Cerebellar cortex (tissue), 1 donor: Measurements from ENCODE around the gene PLAAT4.
"Not testable (repeated sequence)": the region's sequence is repeated elsewhere in the genome, so short reads cannot be mapped to it uniquely, and the experiment has no call there.

Source experiments
- DNase-seq: peaks from one replicate; pipeline ENCODE4 v3.0.0-alpha.2; 2015; ENCODE audit warnings: low spot score

Gene PLAAT4

DNA sequence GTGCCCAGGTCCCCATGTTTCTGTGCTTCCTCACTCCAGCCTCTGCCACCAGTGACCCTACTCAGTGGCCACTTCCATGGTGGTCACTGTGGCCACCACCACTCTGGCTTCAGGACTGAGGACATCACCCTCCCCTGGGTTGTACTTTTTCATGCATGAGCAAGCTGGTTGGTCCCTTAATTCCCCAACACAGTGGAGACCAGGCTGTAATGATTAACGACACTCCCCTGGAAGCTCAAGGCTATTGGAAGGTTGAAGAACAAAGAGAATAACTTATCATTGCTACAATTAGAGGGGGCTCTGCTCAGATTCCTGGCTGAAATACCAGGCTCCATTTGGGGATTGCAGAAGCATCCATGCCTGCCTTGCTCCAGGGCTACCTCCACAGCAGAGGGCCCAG lies 10.5 kb downstream of the PLAAT4 start:
- no peak for DNase-seq

DNA sequence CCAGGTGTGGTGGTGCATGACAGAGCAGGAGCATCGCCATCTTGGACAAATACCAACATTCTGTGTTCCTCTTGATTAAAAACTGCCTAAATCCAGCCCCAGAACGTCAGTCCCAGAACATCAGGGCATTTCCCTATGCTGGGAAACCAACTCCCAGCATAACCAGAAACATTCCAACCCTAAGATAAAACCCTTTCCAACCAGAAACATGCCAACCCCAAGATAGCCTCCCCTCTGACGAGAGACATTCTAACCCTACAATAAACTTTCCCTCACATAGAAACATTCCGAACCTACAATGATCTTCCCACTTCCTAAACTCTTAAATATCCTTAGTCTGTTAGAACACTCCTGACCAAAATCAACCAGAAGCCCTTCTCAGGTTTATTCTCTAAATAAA lies 11.6 kb downstream of the PLAAT4 start:
- DNase-seq = no peak

DNA sequence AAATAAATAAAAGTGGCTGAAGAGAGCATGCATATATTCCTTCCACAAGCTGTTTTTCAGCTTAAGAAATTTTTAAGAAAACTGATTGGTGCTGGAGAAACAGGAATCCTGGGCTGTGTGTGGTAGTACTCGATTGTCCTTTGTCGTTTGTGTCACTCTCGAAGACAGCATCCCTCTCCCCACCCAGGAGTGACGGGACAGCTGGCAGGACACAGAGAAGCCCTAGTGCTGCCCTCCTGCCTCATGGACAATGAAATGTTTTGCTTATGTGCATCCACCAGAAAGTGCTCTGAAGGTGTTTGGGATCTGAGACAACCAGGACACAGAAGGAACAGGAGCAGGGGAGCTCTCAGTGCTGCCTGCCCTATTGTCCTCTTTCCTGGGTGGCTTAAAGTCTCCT lies 12.8 kb downstream of the PLAAT4 start:
- no peak for DNase-seq

- not testable (repeated sequence) for DNase-seq
Observed at GRCh38 chr11:63550156-63550700, 13.6 kb downstream of the PLAAT4 start.

DNA sequence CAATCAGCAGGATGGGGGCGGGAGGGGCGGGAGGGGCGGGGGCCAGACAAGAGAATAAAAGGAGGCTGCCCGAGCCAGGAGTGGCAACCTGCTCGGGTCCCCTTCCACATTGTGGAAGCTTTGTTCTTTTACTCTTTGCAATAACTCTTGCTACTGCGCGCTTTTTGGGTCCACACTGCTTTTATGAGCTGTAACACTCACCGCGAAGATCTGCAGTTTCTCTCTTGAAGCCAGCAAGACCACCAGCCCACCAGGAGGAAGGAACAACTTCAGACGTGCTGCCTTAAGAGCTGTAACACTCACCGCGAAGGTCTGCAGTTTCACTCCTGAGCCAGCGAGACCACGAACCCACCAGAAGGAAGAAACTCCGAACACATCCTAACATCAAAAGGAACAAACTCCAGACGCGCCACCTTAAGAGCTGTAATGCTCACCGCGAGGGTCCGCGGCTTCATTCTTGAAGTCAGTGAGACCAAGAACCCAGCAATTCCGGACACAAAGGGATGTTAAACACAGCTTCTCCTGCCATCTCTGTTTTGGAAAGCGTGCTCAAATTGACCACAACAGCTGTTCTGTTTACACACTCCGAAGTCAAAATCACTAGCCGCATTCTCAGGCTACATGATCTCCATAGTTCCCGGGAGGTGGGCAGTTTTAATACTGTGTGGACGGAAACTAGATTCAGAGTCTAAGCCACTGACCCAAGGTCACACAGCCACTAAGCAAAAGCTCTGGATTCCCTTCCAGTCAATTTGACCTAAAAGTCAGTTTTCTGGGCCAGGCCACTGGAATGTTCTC lies 14.7 kb downstream of the PLAAT4 start:
- DNase-seq = no peak

GRCh38 chr11:63551889-63552266 lies 15.3 kb downstream of the PLAAT4 start:
- no peak for DNase-seq

- no peak for DNase-seq
Observed at GRCh38 chr11:63552921-63553320, 16.3 kb downstream of the PLAAT4 start.

GRCh38 chr11:63553759-63554158 lies 17.2 kb downstream of the PLAAT4 start:
- no peak for DNase-seq

- no peak for DNase-seq
Observed at GRCh38 chr11:63554877-63555223, 18.2 kb downstream of the PLAAT4 start.

DNA sequence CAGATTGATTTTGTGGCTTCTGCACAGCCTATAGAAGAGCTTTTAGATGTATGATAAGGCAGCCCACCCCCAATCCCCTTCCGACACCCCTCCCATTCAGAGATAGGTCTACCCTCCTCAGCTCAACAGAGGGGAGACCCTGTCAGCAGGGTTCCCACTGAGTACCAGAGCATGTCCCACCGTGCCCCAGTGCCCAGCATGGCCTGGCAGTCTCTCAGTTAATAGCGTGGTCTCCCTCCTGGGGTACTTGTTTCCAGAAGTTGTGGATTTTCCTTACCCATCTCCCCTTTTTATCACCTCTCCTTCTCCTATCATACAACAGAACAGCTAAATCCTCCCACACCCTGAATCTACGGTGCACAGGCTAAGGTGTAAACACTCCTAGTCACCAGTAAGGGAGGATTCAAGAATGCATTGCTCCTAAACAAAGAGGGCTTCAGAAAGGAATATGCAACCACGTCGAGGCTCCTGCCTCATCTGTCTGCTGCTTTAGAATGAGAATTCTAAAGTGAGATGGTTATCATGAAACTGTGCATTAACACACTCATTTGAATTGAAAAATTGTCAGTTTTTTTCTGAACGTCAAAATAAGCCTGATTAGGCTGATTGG lies 19.9 kb downstream of the PLAAT4 start:
- no peak for DNase-seq

DNA sequence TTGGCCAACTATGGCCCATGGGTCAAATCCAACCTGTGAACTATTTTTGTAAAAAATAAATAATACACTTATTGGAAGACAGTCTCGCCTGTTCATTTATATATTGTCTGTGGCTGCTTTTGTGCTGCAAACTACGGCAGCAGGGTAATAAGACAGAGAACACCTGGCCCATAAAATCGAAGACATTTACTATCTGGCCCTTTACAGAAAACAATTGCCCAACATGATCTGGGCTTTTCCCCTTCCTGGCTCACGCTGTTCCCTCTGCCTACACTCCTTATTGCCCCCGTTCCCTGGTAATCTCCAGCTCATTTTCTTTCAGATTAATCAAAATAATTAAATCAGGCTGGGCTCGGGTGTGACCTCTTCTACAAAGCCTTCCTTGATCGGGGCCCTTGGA lies 21.0 kb downstream of the PLAAT4 start:
- DNase-seq = no peak

DNA sequence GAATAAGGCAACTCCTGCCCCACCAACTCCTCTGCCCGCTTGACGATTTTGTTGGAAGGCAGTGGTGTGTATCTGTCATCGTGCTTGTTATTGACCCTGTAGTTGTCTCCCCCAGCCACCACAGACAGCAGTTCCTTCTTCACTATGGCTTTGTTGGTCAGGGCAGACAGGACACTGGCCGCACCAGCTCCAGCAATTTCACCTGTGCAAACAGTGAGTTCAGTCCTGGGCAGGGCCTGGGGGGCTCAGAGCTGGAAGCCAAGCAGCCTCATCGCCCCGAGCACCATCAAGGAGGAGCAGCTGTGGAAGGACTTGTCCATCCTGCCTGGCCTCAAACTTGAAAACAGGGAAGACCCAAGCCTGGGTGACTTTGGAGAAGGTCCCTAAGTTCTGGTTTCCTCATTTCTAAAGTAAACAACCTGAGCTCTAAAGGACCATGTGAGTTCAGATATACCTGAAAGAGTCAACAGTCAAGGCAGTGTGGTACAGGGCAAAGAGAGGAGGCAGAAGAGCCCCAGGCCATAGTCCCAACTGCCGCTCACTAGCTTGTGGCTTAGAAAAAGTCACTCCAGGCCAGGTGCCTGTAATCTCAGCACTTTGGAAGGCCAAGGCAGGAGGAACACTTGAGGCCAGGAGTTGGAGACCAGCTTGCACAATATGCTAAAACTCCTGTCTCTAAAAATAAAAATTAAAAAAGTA lies 22.0 kb downstream of the PLAAT4 start:
- no peak for DNase-seq

GRCh38 chr11:63560506-63561180 lies 24.0 kb downstream of the PLAAT4 start:
- no peak for DNase-seq

DNA sequence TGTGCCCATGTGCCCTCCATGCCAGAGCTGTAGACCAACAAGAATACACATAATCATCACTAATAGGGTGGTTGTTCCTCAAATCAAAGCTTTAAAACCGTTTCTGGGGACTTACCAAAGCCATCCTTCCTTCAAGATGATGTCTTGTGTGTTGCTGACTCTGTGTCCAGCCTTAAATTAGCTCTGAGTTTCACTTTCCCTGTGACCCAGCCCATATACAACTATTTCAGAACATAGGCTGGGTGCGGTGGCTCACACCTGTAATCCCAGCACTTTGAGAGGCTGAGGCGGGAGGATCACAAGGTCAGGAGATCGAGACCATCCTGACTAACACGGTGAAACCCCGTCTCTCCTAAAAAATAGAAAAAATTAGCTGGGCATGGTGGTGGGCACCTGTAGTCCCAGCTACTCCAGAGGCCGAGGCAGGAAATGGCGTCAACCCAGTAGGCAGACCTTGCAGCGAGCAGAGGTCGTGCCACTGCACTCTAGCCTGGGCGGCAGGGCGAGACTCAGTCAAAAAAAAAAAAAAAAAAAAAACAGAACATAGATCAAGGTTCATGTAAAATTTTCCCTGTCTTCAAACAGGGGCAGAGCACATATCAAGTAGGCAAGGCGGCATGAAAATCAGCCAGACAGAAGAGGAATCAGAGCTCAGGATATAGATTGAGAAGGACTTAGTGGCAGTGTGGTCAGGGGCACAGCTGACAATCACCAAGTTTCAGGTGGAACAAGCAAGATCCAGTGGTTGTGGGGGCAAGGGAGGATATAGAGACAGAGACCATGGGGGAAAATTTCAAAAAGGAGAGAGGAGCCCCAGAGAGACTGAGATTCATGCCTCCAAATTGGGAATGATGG lies 26.8 kb downstream of the PLAAT4 start, which contains the start of gene PLAAT2:
Gene PLAAT2 (minus strand): TSS at position 179 of the 855 bp plus-strand sequence. CDS start 55 bp downstream, at position 124.
- DNase-seq = no peak

DNA sequence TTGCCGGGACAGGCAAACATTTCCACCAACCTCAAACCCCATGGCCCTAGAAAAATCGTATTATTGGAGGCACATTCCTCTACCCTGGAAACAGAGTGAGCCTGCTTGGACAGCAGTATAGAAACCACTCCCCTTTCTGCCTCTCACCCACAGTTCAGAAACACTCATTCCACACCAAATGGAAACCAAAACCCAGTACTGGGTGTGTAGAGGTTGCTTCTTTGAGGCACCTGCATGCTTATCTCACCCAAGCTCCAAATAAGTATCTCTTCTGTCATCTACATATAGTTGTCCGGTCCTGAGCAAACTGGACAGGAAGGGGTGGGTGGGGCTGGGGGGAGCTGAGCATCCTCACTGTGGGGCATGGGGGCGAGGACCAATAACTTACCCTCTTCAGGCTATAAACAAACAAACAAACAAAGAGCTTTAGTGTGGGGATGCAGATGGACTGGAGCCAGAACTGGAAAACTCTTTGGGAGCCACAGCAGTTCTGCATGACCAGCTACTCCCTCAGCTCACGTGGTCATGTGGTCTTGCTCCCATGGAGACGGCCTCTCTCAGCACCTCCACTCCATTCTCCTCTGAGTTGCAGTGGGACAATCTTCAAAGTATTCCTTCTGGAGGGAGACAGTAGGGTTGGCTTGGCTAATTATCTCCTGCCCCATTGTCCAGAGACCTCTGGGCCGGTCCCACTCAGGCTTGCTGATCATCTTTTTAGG lies 27.6 kb downstream of the PLAAT4 start:
- DNase-seq = no peak

- DNase-seq = no peak
Observed at GRCh38 chr11:63564784-63565350, 28.3 kb downstream of the PLAAT4 start.

DNA sequence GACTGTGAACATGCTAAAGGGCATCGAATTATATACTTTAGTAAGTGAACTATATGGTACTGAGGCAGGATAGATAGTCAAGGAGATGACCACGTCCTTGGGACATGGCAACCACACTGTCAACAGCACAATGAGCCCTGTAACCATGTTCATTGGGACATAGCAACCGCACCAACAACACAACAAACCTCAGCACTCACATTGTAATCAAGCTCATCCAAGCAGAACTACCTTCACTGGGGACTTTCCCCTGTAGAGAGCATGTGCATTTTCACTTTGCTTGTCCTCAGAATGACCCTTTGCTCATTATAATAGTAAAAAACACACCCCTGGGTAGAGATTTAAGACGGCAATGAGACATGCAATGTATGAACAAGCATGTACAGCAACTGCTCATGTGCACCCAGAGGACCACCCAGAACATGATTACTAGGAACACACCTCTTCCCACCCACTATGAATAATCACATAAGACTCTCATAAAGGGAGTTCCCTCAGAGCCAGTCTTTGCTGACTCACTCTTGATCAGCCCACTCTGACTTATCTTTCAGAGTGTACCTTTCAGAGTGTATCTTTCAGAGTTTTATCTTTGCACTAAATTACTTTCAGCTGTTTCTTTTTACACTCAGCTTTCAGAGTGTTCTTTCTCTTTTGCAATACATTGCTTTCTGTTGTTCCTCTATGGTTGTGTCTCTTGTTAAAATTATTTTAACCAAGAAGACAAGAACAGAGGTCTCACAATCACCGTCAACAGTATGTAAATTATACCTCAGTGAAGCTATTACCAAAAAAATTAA lies 30.6 kb downstream of the PLAAT4 start:
- no peak for DNase-seq

DNA sequence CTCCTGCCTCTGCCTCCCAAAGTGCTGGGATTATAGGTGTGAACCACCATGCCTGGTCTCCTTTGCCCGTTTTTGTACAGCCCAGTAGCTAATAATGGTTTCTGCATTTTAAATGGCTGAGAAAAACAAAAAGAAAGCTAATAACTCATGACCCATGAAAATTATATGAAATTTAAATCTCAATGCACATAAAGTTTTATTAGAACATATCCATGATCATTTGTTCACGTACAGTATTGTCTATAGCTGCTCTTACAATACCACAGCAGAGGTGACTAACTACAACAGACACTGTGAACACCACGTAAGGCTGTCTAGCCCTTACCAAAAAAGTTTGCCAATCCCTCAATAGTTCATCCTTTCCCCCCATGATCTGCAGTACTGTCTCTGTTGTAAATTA lies 33.0 kb downstream of the PLAAT4 start:
- DNase-seq = no peak

DNA sequence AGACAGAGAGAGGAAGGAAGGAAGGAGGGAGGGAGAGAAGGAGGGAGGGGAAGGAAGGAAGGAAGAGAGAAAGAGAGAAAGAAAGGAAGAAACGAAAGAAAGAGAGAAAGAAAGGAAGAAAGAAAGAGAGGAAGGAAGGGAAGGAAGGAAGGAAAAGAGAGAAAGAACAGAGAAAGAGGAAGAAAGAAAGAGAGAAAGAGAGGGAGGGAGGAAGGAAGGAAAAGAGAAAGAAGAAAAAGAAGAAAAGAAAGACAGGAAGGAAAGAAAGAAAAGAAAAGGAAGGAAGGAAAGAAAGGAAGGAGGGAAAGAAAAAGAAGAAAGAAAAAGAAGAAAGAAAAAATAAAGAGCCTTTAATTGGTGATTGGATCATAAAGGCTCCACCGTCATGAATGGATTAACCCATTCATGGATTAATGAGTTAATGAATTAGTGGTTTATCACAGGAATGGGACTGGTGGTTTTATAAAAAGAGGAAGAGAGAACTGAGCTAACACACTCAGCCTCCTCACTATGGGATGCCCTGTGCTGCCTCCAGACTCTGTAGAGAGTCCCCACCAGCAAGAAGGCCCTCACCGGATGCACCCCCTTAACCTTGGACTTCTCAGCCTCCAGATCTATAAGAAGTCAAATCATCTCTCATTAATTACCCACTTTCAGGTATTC lies 35.5 kb downstream of the PLAAT4 start:
- no peak for DNase-seq
